OCI-LY3 (cell line): Measurements from ENCODE around the gene HIPK2.

Experiments
- CTCF ChIP-seq: fragments of 200-600, 300-600 bp; sonication (generic); IDR thresholded peaks from 2 replicates; pipeline ENCODE4 v1.5.1; 2014; ENCODE audit warnings: antibody characterized with exemption, low read length, low read depth
- EZH2phosphoT487 ChIP-seq: fragments of 200-600 bp; shearing (Covaris generic); IDR thresholded peaks from 2 replicates; pipeline ENCODE4 v1.6.1; 2018; ENCODE audit warnings: antibody characterized with exemption, mixed run types, low read depth

DNA sequence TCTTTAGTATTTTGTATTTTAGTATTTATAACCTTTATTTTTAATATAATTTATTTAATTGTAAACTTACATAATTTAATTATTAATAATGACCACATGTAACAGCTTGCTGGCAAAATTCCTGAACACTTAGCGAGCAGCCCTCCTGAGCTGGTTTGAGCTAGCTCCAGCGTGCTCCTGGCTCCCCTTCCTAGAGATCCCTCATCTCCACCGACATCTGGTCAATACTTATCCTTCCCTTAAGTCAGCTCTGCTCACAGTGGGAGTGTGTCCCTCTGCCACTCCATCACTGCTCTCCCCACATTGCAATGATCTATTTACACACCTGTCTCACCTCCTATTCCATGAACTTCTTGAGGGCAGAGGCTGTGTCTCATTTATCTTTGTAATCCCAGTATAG is 30.6 kb upstream of the HIPK2 start:
- TF ChIP-seq CTCF (no peak), EZH2phosphoT487 (no peak)
